Measurements from ENCODE around the gene KYNU. TPM values are rescaled to one million over a fixed set of nuclear protein-coding genes. Genes with fewer than 3 reads are reported as not detected.
A peak's percentile ranks its signal among the peaks of the same experiment; 100 is the strongest.
"Not testable (repeated sequence)": the region's sequence is repeated elsewhere in the genome, so short reads cannot be mapped to it uniquely, and the experiment has no call there.

Gene KYNU
- total RNA-seq, 1 experiment from 2014 or later, result 143 TPM

DNA sequence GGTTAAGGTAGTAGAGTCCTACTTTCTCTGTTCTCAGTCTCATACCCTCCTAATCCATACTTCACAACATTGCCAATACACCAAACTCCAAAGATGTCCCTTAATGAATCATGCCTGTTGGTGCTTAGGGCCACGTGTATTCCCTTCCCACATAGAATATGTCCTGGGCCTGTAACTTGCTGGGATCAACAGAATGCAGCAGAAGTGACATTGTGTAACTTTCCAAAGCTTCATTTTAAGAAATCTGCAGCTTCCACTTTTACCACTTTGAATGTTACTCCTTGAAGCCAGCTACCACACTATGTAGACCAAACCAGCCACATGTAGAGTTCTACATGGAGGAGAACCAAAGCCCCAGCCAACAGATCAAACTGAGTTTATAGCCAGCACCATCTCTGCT, 193.2 kb downstream of the KYNU start:
- no peaks in the 10 kb centered on the region for H3K27me3 Mint-ChIP-seq (ENCODE audit: insufficient read depth, unreplicated experiment)
- H3K4me3 Mint-ChIP-seq (ENCODE audit: unreplicated experiment), result no peak overlapping the region
- H3K36me3 Mint-ChIP-seq (ENCODE audit: insufficient read depth, unreplicated experiment), result peaks cover 4% of the 10 kb centered on the region
- H3K27ac Mint-ChIP-seq (ENCODE audit: low read depth, unreplicated experiment), result peak overlapping the region; percentile 70
- POLR2A ChIA-PET, result no interaction called here
- no peaks in the 10 kb centered on the region for H3K9me3 Mint-ChIP-seq (ENCODE audit: unreplicated experiment)
- CTCF ChIA-PET, result interaction anchor here (0.5 to 3.5 kb wide), 6 partner anchors 23 to 163 kb away, joined by 3 to 20 read pairs (median 4); no protein-coding TSS in a partner anchor
- DNase-seq (ENCODE audit: unreplicated experiment), result no peak
- TF ChIP-seq, protein P1, sequence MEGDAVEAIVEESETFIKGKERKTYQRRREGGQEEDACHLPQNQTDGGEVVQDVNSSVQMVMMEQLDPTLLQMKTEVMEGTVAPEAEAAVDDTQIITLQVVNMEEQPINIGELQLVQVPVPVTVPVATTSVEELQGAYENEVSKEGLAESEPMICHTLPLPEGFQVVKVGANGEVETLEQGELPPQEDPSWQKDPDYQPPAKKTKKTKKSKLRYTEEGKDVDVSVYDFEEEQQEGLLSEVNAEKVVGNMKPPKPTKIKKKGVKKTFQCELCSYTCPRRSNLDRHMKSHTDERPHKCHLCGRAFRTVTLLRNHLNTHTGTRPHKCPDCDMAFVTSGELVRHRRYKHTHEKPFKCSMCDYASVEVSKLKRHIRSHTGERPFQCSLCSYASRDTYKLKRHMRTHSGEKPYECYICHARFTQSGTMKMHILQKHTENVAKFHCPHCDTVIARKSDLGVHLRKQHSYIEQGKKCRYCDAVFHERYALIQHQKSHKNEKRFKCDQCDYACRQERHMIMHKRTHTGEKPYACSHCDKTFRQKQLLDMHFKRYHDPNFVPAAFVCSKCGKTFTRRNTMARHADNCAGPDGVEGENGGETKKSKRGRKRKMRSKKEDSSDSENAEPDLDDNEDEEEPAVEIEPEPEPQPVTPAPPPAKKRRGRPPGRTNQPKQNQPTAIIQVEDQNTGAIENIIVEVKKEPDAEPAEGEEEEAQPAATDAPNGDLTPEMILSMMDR (IDR thresholded peaks at IDR 0.05; ENCODE audit: unreplicated experiment), result no peak
- intact Hi-C loops (cut with micrococcal nuclease), result loop anchor here (1.0 kb wide), 1 partner anchor 36 kb away; no protein-coding TSS in a partner anchor
- peaks cover 14% of the 10 kb centered on the region for H3K4me1 Mint-ChIP-seq (ENCODE audit: insufficient read depth, unreplicated experiment)
- BruUV-seq (replicated peaks), result no TSS peak

DNA sequence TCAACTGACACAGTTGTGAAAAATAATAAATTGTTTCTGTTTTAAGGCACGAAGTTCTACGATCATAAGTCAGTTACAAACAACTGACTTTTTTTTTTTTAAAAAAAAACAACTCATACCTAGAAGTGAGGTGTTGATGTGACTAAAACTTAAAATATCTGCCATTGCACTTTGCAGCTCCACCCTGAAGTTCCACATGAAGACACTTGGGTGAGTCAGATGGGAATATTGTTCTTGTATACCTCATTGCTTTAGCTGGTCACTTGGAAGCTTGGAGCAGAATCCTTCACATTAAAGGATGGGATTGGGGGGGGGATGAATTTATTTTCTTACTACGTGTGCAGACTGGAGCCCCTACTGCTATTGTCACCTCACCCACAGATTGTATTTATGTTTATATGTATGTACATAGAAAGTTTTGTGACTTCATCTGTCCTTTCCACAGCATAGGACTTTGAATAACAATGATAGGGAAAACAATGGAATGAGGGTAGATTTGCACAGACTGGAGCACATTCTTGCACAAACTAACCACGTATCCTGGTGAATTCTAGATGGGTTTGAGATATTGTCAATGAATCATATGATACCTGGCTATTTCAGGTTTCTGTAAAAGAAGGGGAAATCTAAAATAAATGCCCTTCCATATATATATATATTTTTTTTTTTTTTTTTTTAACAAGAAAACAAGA, 193.9 kb downstream of the KYNU start:
- CTCF ChIA-PET, result interaction anchor here (0.5 to 3.5 kb wide), 7 partner anchors 17 to 494 kb away, joined by 3 to 20 read pairs (median 4); no protein-coding TSS in a partner anchor
- peak; percentile 61 for DNase-seq (ENCODE audit: unreplicated experiment)

DNA sequence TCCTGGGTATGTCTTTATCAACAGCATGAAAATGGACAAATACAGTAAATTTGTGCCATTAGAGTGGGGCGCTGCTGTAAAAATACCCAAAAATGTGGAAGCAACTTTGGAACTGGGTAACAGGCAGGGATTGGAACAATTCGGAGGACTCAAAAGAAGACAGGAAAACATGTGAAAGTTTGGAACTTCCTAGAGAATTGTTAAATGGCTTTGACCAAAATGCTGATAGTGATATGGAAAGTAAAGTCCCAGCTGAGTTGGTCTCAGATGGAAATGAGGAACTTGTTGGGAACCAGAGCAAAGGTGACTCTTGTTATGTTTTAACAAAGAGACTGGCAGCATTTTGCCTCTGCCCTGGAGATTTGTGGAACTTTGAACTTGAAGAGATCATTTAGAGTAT, 197.4 kb downstream of the KYNU start:
- H3K27ac Mint-ChIP-seq (ENCODE audit: low read depth, unreplicated experiment); H3K4me3 Mint-ChIP-seq (ENCODE audit: unreplicated experiment); intact Hi-C loops (cut with micrococcal nuclease); H3K27me3 Mint-ChIP-seq (ENCODE audit: insufficient read depth, unreplicated experiment); BruUV-seq (replicated peaks); H3K36me3 Mint-ChIP-seq (ENCODE audit: insufficient read depth, unreplicated experiment); H3K9me3 Mint-ChIP-seq (ENCODE audit: unreplicated experiment); DNase-seq (ENCODE audit: unreplicated experiment); POLR2A ChIA-PET: not testable (repeated sequence)
- H3K4me1 Mint-ChIP-seq (ENCODE audit: insufficient read depth, unreplicated experiment), result peaks cover 14% of the 10 kb centered on the region
- CTCF ChIA-PET, result interaction anchor here (0.6 to 1.3 kb wide), 2 partner anchors 40 to 69 kb away, joined by 4 to 5 read pairs; no protein-coding TSS in a partner anchor

More for the DNA sequence above, 193.9 kb downstream of the KYNU start:
- Mint-ChIP-seq H3K36me3 (ENCODE audit: insufficient read depth, unreplicated experiment) (peaks cover 4% of the 10 kb centered on the region), H3K9me3 (ENCODE audit: unreplicated experiment) (no peaks in the 10 kb centered on the region), H3K27ac (ENCODE audit: low read depth, unreplicated experiment) (peak overlapping the region; percentile 70), H3K4me3 (ENCODE audit: unreplicated experiment) (no peak overlapping the region), H3K4me1 (ENCODE audit: insufficient read depth, unreplicated experiment) (peaks cover 14% of the 10 kb centered on the region), H3K27me3 (ENCODE audit: insufficient read depth, unreplicated experiment) (no peaks in the 10 kb centered on the region)
- TF ChIP-seq, protein P1 (IDR thresholded peaks at IDR 0.05; ENCODE audit: unreplicated experiment), result no peak
- BruUV-seq (replicated peaks), result no TSS peak
- POLR2A ChIA-PET, result interaction anchor here (0.6 to 0.7 kb wide), 3 partner anchors 15 to 40 kb away, joined by 3 to 5 read pairs (median 3); no protein-coding TSS in a partner anchor
- intact Hi-C loops (cut with micrococcal nuclease), result loop anchor here (1.0 kb wide), 1 partner anchor 37 kb away; no protein-coding TSS in a partner anchor

DNA sequence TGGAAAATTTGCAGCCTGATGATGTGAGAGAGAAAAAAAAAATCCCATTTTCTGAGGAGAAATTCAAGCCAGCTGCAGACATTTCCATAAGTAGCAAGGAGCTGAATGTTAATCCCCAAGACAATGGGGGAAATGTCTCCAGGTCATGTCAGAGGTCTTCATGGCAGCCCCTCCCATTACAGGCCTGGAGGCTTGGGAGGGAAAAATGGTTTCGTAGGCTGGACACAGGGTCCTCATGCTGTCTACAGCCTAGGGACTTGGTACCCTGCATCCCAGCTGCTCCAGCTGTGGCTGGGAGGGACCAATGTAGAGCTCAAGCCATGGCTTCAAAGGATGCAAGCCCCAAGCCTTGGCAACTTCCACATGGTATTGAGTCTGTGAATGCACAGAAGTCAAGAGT, 198.2 kb downstream of the KYNU start:
- Mint-ChIP-seq H3K4me3 (ENCODE audit: unreplicated experiment) (no peak overlapping the region), H3K36me3 (ENCODE audit: insufficient read depth, unreplicated experiment) (peaks cover 4% of the 10 kb centered on the region), H3K4me1 (ENCODE audit: insufficient read depth, unreplicated experiment) (peaks cover 9% of the 10 kb centered on the region), H3K27me3 (ENCODE audit: insufficient read depth, unreplicated experiment) (no peaks in the 10 kb centered on the region), H3K27ac (ENCODE audit: low read depth, unreplicated experiment) (no peak overlapping the region), H3K9me3 (ENCODE audit: unreplicated experiment) (no peaks in the 10 kb centered on the region)
- intact Hi-C loops (cut with micrococcal nuclease), result no loop called here
- POLR2A ChIA-PET, result no interaction called here
- no TSS peak for BruUV-seq (replicated peaks)
- DNase-seq (ENCODE audit: unreplicated experiment), result no peak
- CTCF ChIA-PET, result interaction anchor here (0.6 to 0.9 kb wide), 3 partner anchors 13 to 222 kb away, joined by 3 to 4 read pairs (median 3); no protein-coding TSS in a partner anchor
- TF ChIP-seq, protein P1 (IDR thresholded peaks at IDR 0.05; ENCODE audit: unreplicated experiment), result no peak
